Measurements from ENCODE around the gene TAF11L7. TPM values are rescaled to one million over a fixed set of nuclear protein-coding genes. Genes with fewer than 3 reads are reported as not detected.
"Not testable (repeated sequence)": the region's sequence is repeated elsewhere in the genome, so short reads cannot be mapped to it uniquely, and the experiment has no call there.

The TAF11L7 gene
- not detected for total RNA-seq

- H3K9me3 ChIP-seq; intact Hi-C loops (cut with DNase I; ENCODE audit: low total_unique reads); DNase-seq: not testable (repeated sequence)
Observed at GRCh38 chr5:17585658-17586057, at the start of gene TAF11L7. Gene TAF11L7, minus strand, starts transcription at chr5:17585758.

GRCh38 chr5:17634160-17634559 is 48.6 kb upstream of the TAF11L7 start, which contains the start of gene TAF11L14:
Gene TAF11L14, plus strand, starts transcription at chr5:17634460.
- H3K9me3 ChIP-seq: no peaks in the 10 kb centered on the region
- DNase-seq: no peak
- no peaks in the 10 kb centered on the region for H3K4me1 ChIP-seq
- H3K27me3 ChIP-seq: no peaks in the 10 kb centered on the region
- H3K27ac ChIP-seq: no peak within 1 kb of the TSS
- no peaks in the 10 kb centered on the region for H3K36me3 ChIP-seq
- H3K4me3 ChIP-seq: no peak within 1 kb of the TSS
- TF ChIP-seq CTCF (IDR thresholded peaks at IDR 0.05) (no peak), POLR2A (IDR thresholded peaks at IDR 0.05) (no peak)
- intact Hi-C loops (cut with DNase I; ENCODE audit: low total_unique reads): no loop called here

More at GRCh38 chr5:17585658-17586057, at the start of gene TAF11L7:
- not testable (repeated sequence) for H3K36me3 ChIP-seq, H3K27me3 ChIP-seq, H3K27ac ChIP-seq, H3K4me1 ChIP-seq, H3K4me3 ChIP-seq

GRCh38 chr5:17631788-17632187 is 46.2 kb upstream of the TAF11L7 start, which contains the start of gene TAF11L13:
Gene TAF11L13, plus strand, starts transcription at chr5:17632088.
- H3K4me1 ChIP-seq; H3K27ac ChIP-seq; H3K9me3 ChIP-seq; DNase-seq; H3K4me3 ChIP-seq; H3K27me3 ChIP-seq; H3K36me3 ChIP-seq; intact Hi-C loops (cut with DNase I; ENCODE audit: low total_unique reads): not testable (repeated sequence)

- Histone ChIP-seq H3K9me3 (no peaks in the 10 kb centered on the region), H3K4me3 (no peak overlapping the region), H3K27me3 (no peaks in the 10 kb centered on the region), H3K27ac (no peak overlapping the region), H3K4me1 (no peaks in the 10 kb centered on the region), H3K36me3 (no peaks in the 10 kb centered on the region)
- TF ChIP-seq POLR2A (IDR thresholded peaks at IDR 0.05): no peak
- TF ChIP-seq CTCF (IDR thresholded peaks at IDR 0.05): no peak
- intact Hi-C loops (cut with DNase I; ENCODE audit: low total_unique reads): no loop called here
- DNase-seq: no peak
Observed at GRCh38 chr5:17625686-17626085, 40.1 kb upstream of the TAF11L7 start.

- no peak overlapping the region for H3K4me3 ChIP-seq
- no peak for DNase-seq
- intact Hi-C loops (cut with DNase I; ENCODE audit: low total_unique reads): no loop called here
- no peaks in the 10 kb centered on the region for H3K36me3 ChIP-seq
- no peak overlapping the region for H3K27ac ChIP-seq
- TF ChIP-seq CTCF (IDR thresholded peaks at IDR 0.05) (no peak), POLR2A (IDR thresholded peaks at IDR 0.05) (no peak)
- no peaks in the 10 kb centered on the region for H3K9me3 ChIP-seq
- no peaks in the 10 kb centered on the region for H3K27me3 ChIP-seq
- H3K4me1 ChIP-seq: no peaks in the 10 kb centered on the region
Observed at GRCh38 chr5:17620627-17621026, 35.1 kb upstream of the TAF11L7 start.

GRCh38 chr5:17619354-17619753 is 33.8 kb upstream of the TAF11L7 start:
- Histone ChIP-seq H3K27me3 (no peaks in the 10 kb centered on the region), H3K9me3 (no peaks in the 10 kb centered on the region), H3K36me3 (no peaks in the 10 kb centered on the region), H3K27ac (no peak overlapping the region), H3K4me3 (no peak overlapping the region), H3K4me1 (no peaks in the 10 kb centered on the region)
- intact Hi-C loops (cut with DNase I; ENCODE audit: low total_unique reads): no loop called here
- DNase-seq: no peak
- TF ChIP-seq POLR2A (IDR thresholded peaks at IDR 0.05): no peak
- TF ChIP-seq CTCF (IDR thresholded peaks at IDR 0.05): no peak

Measured in uterus (tissue), 4 donors.